ENCODE data around the gene ITFG1. TPM values are rescaled to one million over a fixed set of nuclear protein-coding genes. Genes with fewer than 3 reads are reported as not detected.
A peak's percentile ranks its signal among the peaks of the same experiment; 100 is the strongest.
"Not testable (repeated sequence)": the region's sequence is repeated elsewhere in the genome, so short reads cannot be mapped to it uniquely, and the experiment has no call there.

ITFG1 gene
- total RNA-seq, 1 donor: 58.6 TPM

GRCh38 chr16:47228241-47228640 lies 232.6 kb downstream of the ITFG1 start:
- Histone ChIP-seq H3K27ac (ENCODE audit: low read depth, low read length) (no peak overlapping the region), H3K4me3 (ENCODE audit: insufficient read depth, low read length) (no peak overlapping the region), H3K4me2 (ENCODE audit: insufficient read depth, low read length) (no peak overlapping the region), H4K20me1 (ENCODE audit: insufficient read depth, low read length) (no peaks in the 10 kb centered on the region), H2AFZ (ENCODE audit: low read length) (no peak overlapping the region), H3K36me3 (ENCODE audit: insufficient read depth, low read length) (peaks cover 3% of the 10 kb centered on the region), H3K27me3 (ENCODE audit: insufficient read depth, low read length) (no peaks in the 10 kb centered on the region), H3K9me3 (ENCODE audit: low read depth, low read length) (no peaks in the 10 kb centered on the region), H3K4me1 (ENCODE audit: insufficient read depth, low read length) (no peaks in the 10 kb centered on the region), H3K79me2 (ENCODE audit: insufficient read depth, low read length) (no peaks in the 10 kb centered on the region)
- no peak for DNase-seq (ENCODE audit: insufficient read length, low spot score, missing footprints)
- TF ChIP-seq CTCF (IDR thresholded peaks at IDR 0.05; ENCODE audit: extremely low read depth, low read depth, low read length): no peak

- Histone ChIP-seq H3K9me3 (ENCODE audit: low read depth, low read length) (no peaks in the 10 kb centered on the region), H2AFZ (ENCODE audit: low read length) (no peak overlapping the region), H3K79me2 (ENCODE audit: insufficient read depth, low read length) (no peaks in the 10 kb centered on the region), H3K27ac (ENCODE audit: low read depth, low read length) (no peak overlapping the region), H3K4me2 (ENCODE audit: insufficient read depth, low read length) (no peak overlapping the region), H3K27me3 (ENCODE audit: insufficient read depth, low read length) (no peaks in the 10 kb centered on the region), H3K36me3 (ENCODE audit: insufficient read depth, low read length) (peaks cover 9% of the 10 kb centered on the region), H3K4me3 (ENCODE audit: insufficient read depth, low read length) (no peak overlapping the region), H4K20me1 (ENCODE audit: insufficient read depth, low read length) (no peaks in the 10 kb centered on the region), H3K4me1 (ENCODE audit: insufficient read depth, low read length) (no peaks in the 10 kb centered on the region)
- TF ChIP-seq CTCF (IDR thresholded peaks at IDR 0.05; ENCODE audit: extremely low read depth, low read depth, low read length): no peak
- peak; percentile 55 for DNase-seq (ENCODE audit: insufficient read length, low spot score, missing footprints)
Measured at GRCh38 chr16:47213761-47214440, 247.0 kb downstream of the ITFG1 start.

- H2AFZ ChIP-seq (ENCODE audit: low read length): no peak overlapping the region
- no peak for TF ChIP-seq CTCF (IDR thresholded peaks at IDR 0.05; ENCODE audit: extremely low read depth, low read depth, low read length)
- no peaks in the 10 kb centered on the region for H4K20me1 ChIP-seq (ENCODE audit: insufficient read depth, low read length)
- no peaks in the 10 kb centered on the region for H3K79me2 ChIP-seq (ENCODE audit: insufficient read depth, low read length)
- no peak overlapping the region for H3K27ac ChIP-seq (ENCODE audit: low read depth, low read length)
- H3K4me2 ChIP-seq (ENCODE audit: insufficient read depth, low read length): no peak overlapping the region
- no peaks in the 10 kb centered on the region for H3K9me3 ChIP-seq (ENCODE audit: low read depth, low read length)
- H3K36me3 ChIP-seq (ENCODE audit: insufficient read depth, low read length): no peaks in the 10 kb centered on the region
- H3K4me1 ChIP-seq (ENCODE audit: insufficient read depth, low read length): no peaks in the 10 kb centered on the region
- DNase-seq (ENCODE audit: insufficient read length, low spot score, missing footprints): no peak
- H3K4me3 ChIP-seq (ENCODE audit: insufficient read depth, low read length): no peak overlapping the region
- H3K27me3 ChIP-seq (ENCODE audit: insufficient read depth, low read length): no peaks in the 10 kb centered on the region
Measured at GRCh38 chr16:47211218-47211617, 249.6 kb downstream of the ITFG1 start.

GRCh38 chr16:47204736-47205504 lies 255.9 kb downstream of the ITFG1 start:
- no peaks in the 10 kb centered on the region for H3K4me1 ChIP-seq (ENCODE audit: insufficient read depth, low read length)
- DNase-seq (ENCODE audit: insufficient read length, low spot score, missing footprints): no peak
- TF ChIP-seq CTCF (IDR thresholded peaks at IDR 0.05; ENCODE audit: extremely low read depth, low read depth, low read length): no peak
- H3K36me3 ChIP-seq (ENCODE audit: insufficient read depth, low read length): no peaks in the 10 kb centered on the region
- H2AFZ ChIP-seq (ENCODE audit: low read length): no peak overlapping the region
- no peaks in the 10 kb centered on the region for H4K20me1 ChIP-seq (ENCODE audit: insufficient read depth, low read length)
- H3K9me3 ChIP-seq (ENCODE audit: low read depth, low read length): no peaks in the 10 kb centered on the region
- no peak overlapping the region for H3K4me3 ChIP-seq (ENCODE audit: insufficient read depth, low read length)
- H3K27ac ChIP-seq (ENCODE audit: low read depth, low read length): no peak overlapping the region
- H3K27me3 ChIP-seq (ENCODE audit: insufficient read depth, low read length): no peaks in the 10 kb centered on the region
- no peaks in the 10 kb centered on the region for H3K79me2 ChIP-seq (ENCODE audit: insufficient read depth, low read length)
- H3K4me2 ChIP-seq (ENCODE audit: insufficient read depth, low read length): no peak overlapping the region

GRCh38 chr16:47203433-47203832 lies 257.4 kb downstream of the ITFG1 start:
- H4K20me1 ChIP-seq (ENCODE audit: insufficient read depth, low read length); DNase-seq (ENCODE audit: insufficient read length, low spot score, missing footprints); H3K27ac ChIP-seq (ENCODE audit: low read depth, low read length); H3K4me3 ChIP-seq (ENCODE audit: insufficient read depth, low read length); H3K4me2 ChIP-seq (ENCODE audit: insufficient read depth, low read length); H3K27me3 ChIP-seq (ENCODE audit: insufficient read depth, low read length); H3K4me1 ChIP-seq (ENCODE audit: insufficient read depth, low read length); H3K36me3 ChIP-seq (ENCODE audit: insufficient read depth, low read length); H3K79me2 ChIP-seq (ENCODE audit: insufficient read depth, low read length); H2AFZ ChIP-seq (ENCODE audit: low read length); H3K9me3 ChIP-seq (ENCODE audit: low read depth, low read length): not testable (repeated sequence)

Data from osteoblast (primary cell).